Osteocyte (in vitro differentiated cells): Measurements from ENCODE around the gene ZNF808. TPM values are rescaled to one million over a fixed set of nuclear protein-coding genes. Genes with fewer than 3 reads are reported as not detected.
"Not testable (repeated sequence)": the region's sequence is repeated elsewhere in the genome, so short reads cannot be mapped to it uniquely, and the experiment has no call there.

Experiments
- DNase-seq: peaks from one replicate; pipeline ENCODE4 v3.0.0; 2021; ENCODE audit warnings: mixed read lengths; ENCODE audit not compliant: unreplicated experiment; ENCODE audit errors: extremely low spot score
- H3K27ac Mint-ChIP-seq: one replicate; pipeline ENCODE4 v1.8.0; 2021; ENCODE audit warnings: mild to moderate bottlenecking, mixed read lengths; ENCODE audit not compliant: unreplicated experiment
- H3K27me3 Mint-ChIP-seq: one replicate; pipeline ENCODE4 v1.8.0; 2021; ENCODE audit warnings: mixed read lengths; ENCODE audit not compliant: unreplicated experiment
- H3K36me3 Mint-ChIP-seq: one replicate; pipeline ENCODE4 v1.8.0; 2021; ENCODE audit warnings: mixed read lengths; ENCODE audit not compliant: unreplicated experiment
- H3K4me1 Mint-ChIP-seq: one replicate; pipeline ENCODE4 v1.8.0; 2021; ENCODE audit warnings: mixed read lengths; ENCODE audit not compliant: unreplicated experiment
- H3K4me3 Mint-ChIP-seq: one replicate; pipeline ENCODE4 v1.8.0; 2021; ENCODE audit warnings: mild to moderate bottlenecking, moderate library complexity, mixed read lengths; ENCODE audit not compliant: unreplicated experiment
- H3K9me3 Mint-ChIP-seq: one replicate; pipeline ENCODE4 v1.8.0; 2021; ENCODE audit warnings: mixed read lengths; ENCODE audit not compliant: unreplicated experiment
- CTCF ChIP-seq: fragments of 200-600 bp; sonication (generic); IDR thresholded peaks from 2 replicates; pipeline ENCODE4 v1.5.0; 2021; ENCODE audit warnings: antibody characterized with exemption, mild to moderate bottlenecking, moderate library complexity
- total RNA-seq: library from RNA; stranded (reverse); gene quantifications from 2 replicates; pipeline ENCODE4 v1.2.1, GENCODE V29; 2021

The ZNF808 gene
- total RNA-seq, 1 donor from 2014 or later = 22.8 TPM

GRCh38 chr19:52532480-52532879, 5.0 kb downstream of the ZNF808 start:
- Mint-ChIP-seq H3K36me3 (peaks cover 19% of the 10 kb centered on the region), H3K27ac (no peak overlapping the region), H3K9me3 (no peaks in the 10 kb centered on the region), H3K4me3 (no peak overlapping the region), H3K27me3 (no peaks in the 10 kb centered on the region), H3K4me1 (peaks cover 27% of the 10 kb centered on the region)
- TF ChIP-seq CTCF = no peak
- no peak for DNase-seq

- H3K36me3 Mint-ChIP-seq = peaks cover 24% of the 10 kb centered on the region
- H3K4me3 Mint-ChIP-seq = peak overlapping the region; percentile 88
- no peak overlapping the region for H3K27ac Mint-ChIP-seq
- no peaks in the 10 kb centered on the region for H3K27me3 Mint-ChIP-seq
- peaks cover 18% of the 10 kb centered on the region for H3K4me1 Mint-ChIP-seq
- no peaks in the 10 kb centered on the region for H3K9me3 Mint-ChIP-seq
- no peak for TF ChIP-seq CTCF
- DNase-seq = no peak
Measured at GRCh38 chr19:52533901-52534300, 6.4 kb downstream of the ZNF808 start.

GRCh38 chr19:52535385-52535770, 7.9 kb downstream of the ZNF808 start:
- Mint-ChIP-seq H3K4me1 (peaks cover 18% of the 10 kb centered on the region), H3K4me3 (peak overlapping the region; percentile 88), H3K36me3 (peaks cover 29% of the 10 kb centered on the region)
- not testable (repeated sequence) for H3K9me3 Mint-ChIP-seq, H3K27me3 Mint-ChIP-seq, DNase-seq, H3K27ac Mint-ChIP-seq

DNA sequence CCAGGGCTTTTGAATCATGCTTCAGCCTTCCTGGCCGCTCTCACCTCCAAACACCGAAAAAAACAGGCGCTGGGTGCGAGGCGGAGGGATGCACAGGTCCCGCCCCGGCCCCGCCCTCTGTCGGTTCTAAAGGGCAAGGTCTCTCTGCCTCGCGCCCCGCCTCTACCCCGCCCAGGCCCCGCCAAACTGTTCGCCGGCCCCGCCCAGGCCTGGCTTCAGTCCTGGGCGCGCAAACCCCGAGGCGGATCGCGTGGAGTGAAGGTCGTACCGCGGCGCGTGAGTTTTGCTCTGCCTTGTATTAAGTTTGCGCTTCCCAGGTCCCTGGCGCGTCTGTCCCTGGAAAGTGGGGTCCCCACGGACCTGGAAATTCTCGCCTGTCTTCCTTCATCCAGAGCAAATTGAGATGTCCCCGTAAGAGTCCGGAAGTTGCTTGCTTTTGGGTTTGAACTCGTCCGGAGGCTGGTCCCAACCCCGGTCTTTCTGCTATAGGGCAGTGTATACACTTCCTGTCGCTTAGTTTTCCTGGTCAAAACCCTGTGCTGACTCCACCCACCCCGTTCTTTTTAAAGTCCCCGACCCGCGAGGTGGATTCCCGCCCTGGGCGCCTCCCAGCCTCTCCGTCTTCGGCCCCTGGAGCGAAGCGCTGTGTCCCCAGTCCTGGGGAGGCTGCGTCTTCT, 8.4 kb downstream of the ZNF808 start:
- peak; percentile 33 for TF ChIP-seq CTCF
- Mint-ChIP-seq H3K9me3 (peaks cover 5% of the 10 kb centered on the region), H3K27ac (peak overlapping the region; percentile 89), H3K4me1 (peaks cover 18% of the 10 kb centered on the region), H3K4me3 (peak overlapping the region; percentile 88), H3K27me3 (no peaks in the 10 kb centered on the region), H3K36me3 (peaks cover 31% of the 10 kb centered on the region)
- DNase-seq = peak; percentile 90

DNA sequence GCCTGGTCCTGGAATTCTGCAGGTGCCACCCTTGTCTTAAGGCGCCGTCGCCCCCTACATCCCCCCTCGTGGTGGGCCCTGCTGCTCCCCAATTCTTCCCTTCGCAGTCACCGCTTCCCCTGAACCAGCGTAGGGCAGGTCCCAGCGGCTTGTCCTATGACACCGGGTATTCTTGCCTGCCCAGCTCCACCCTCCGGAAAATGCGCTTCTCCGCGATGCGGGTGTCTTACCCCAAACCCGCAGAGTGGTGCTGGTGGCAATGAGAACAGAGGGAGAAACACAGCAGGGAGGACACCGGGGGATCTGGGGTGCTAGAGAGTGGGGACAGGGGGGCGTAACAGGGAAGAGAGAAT, 9.0 kb downstream of the ZNF808 start:
- no peak for TF ChIP-seq CTCF
- Mint-ChIP-seq H3K4me3 (peak overlapping the region; percentile 88), H3K9me3 (peaks cover 5% of the 10 kb centered on the region), H3K27me3 (no peaks in the 10 kb centered on the region), H3K27ac (peak overlapping the region; percentile 89), H3K36me3 (peaks cover 33% of the 10 kb centered on the region), H3K4me1 (peaks cover 18% of the 10 kb centered on the region)
- DNase-seq = no peak

DNA sequence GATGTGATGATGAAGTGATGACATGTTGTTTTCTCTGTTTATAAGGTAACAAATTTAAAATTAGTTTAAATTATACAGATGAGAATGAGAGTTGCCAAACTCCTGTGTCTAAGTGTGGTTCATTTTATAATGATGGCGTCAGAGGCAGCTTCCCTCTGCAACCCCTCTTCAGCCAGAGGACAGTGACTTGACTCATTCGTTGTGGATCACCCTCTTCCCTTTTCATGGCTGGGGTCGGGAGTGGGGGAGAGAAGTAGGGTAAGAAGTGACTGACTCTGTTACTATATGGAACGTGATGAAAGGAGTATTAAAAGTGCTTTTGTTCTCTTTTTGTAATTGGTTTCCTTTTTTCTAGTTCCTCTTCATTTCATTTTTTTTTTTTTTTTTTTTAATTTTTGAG, 11.3 kb downstream of the ZNF808 start:
- H3K27me3 Mint-ChIP-seq, H3K4me3 Mint-ChIP-seq, H3K27ac Mint-ChIP-seq, DNase-seq: not testable (repeated sequence)
- peaks cover 38% of the 10 kb centered on the region for H3K36me3 Mint-ChIP-seq
- H3K9me3 Mint-ChIP-seq = peaks cover 11% of the 10 kb centered on the region
- peaks cover 18% of the 10 kb centered on the region for H3K4me1 Mint-ChIP-seq

DNA sequence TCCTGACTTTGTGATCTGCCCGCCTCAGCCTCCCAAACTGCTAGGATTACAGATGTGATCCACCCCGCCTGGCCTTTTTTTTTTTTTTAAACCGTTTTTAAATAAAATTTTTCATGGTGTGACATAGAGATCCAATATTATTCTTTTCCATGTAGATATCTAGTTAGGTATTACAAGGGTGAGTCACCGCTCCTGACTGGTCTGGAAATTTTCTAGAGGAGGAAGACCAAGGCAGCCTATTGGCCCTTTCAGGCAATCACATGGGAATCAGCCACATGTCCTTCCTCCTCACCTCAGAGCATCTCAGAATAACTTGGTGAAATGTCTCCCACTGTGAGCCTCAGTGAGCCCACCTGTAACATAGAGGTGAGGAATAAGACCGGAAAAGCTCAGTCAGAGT, 13.7 kb downstream of the ZNF808 start:
- H3K4me1 Mint-ChIP-seq, H3K27me3 Mint-ChIP-seq, H3K27ac Mint-ChIP-seq, H3K4me3 Mint-ChIP-seq, DNase-seq: not testable (repeated sequence)
- peaks cover 18% of the 10 kb centered on the region for H3K9me3 Mint-ChIP-seq
- peaks cover 50% of the 10 kb centered on the region for H3K36me3 Mint-ChIP-seq
